BJ (cell line): ENCODE data around the gene MIF. TPM values are rescaled to one million over a fixed set of nuclear protein-coding genes. Genes with fewer than 3 reads are reported as not detected.
A peak's percentile ranks its signal among the peaks of the same experiment; 100 is the strongest.

Experiments used
- CTCF ChIA-PET: fragments of 350-600 bp; formaldehyde crosslinking; extraction: SDS; loops from one replicate; lab custom pipeline; 2021; ENCODE audit warnings: antibody characterized with exemption, inconsistent platforms; lab: Yijun Ruan, JAX
- POLR2A ChIA-PET: fragments of 300-600 bp; sonication (Branson Sonifier 250); formaldehyde crosslinking; extraction: SDS; loops from one replicate; lab custom pipeline; 2021; ENCODE audit warnings: antibody characterized with exemption; lab: Charles Lee
- DNase-seq: peaks from one replicate; pipeline ENCODE4 v3.0.0-alpha.2; 2011; ENCODE audit warnings: low read depth
- H3K27me3 ChIP-seq: 2 replicates; pipeline ENCODE4 v1.6.0; 2011; ENCODE audit warnings: low read length; ENCODE audit not compliant: control insufficient read depth, insufficient read depth
- H3K36me3 ChIP-seq: 2 replicates; pipeline ENCODE4 v1.5.1; 2011; ENCODE audit warnings: low read length; ENCODE audit not compliant: control insufficient read depth, insufficient read depth
- H3K4me3 ChIP-seq: 2 replicates; pipeline ENCODE4 v1.5.1; 2011; ENCODE audit warnings: low read depth, mild to moderate bottlenecking, control low read depth, low read length
- polyA plus RNA-seq: library from polyadenylated mRNA; depleted of rRNA; stranded (reverse); fragments of >200 nt; gene quantifications from 2 replicates; pipeline ENCODE4 v1.2.3, GENCODE V29; 2011
- TF ChIP-seq, protein P1 (sequence below): IDR thresholded peaks from 2 replicates; pipeline ENCODE4 v1.5.1; 2011; ENCODE audit warnings: low read depth, mild to moderate bottlenecking, control low read depth, inconsistent platforms, low read length, moderate library complexity; ENCODE audit not compliant: insufficient read depth

Gene MIF
- polyA plus RNA-seq, 1 experiment = 202 TPM

DNA sequence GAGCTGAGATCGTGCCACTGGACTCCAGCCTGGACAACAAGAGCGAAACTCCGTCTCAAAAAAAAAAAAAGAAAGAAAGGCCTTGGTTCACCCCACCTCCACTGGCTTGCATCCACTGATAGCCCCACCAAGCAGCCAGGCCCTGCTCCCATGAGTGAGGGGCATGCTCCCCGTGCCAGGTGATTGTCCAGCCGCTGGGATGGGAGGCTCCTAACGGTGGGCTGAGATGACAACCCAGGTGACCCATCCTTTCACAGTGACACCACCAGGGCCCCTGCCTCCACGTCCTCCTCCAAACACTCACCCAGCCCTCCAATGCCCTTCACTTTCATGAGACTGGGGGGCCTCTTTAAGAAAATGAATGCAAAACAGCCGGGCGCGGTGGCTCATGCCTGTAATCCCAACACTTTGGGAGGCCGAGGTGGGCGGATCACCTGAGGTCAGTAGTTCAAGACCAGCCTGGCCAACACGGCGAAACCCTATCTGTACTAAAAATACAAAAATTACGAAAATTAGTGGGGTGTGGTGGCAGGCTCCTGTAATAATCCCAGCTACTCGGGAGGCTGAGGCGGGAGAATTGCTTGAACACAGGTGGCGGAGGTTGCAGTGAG is 46.8 kb upstream of the MIF start:
- DNase-seq = no peak
- H3K4me3 ChIP-seq = no peak overlapping the region
- TF ChIP-seq, protein P1, sequence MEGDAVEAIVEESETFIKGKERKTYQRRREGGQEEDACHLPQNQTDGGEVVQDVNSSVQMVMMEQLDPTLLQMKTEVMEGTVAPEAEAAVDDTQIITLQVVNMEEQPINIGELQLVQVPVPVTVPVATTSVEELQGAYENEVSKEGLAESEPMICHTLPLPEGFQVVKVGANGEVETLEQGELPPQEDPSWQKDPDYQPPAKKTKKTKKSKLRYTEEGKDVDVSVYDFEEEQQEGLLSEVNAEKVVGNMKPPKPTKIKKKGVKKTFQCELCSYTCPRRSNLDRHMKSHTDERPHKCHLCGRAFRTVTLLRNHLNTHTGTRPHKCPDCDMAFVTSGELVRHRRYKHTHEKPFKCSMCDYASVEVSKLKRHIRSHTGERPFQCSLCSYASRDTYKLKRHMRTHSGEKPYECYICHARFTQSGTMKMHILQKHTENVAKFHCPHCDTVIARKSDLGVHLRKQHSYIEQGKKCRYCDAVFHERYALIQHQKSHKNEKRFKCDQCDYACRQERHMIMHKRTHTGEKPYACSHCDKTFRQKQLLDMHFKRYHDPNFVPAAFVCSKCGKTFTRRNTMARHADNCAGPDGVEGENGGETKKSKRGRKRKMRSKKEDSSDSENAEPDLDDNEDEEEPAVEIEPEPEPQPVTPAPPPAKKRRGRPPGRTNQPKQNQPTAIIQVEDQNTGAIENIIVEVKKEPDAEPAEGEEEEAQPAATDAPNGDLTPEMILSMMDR = no peak

DNA sequence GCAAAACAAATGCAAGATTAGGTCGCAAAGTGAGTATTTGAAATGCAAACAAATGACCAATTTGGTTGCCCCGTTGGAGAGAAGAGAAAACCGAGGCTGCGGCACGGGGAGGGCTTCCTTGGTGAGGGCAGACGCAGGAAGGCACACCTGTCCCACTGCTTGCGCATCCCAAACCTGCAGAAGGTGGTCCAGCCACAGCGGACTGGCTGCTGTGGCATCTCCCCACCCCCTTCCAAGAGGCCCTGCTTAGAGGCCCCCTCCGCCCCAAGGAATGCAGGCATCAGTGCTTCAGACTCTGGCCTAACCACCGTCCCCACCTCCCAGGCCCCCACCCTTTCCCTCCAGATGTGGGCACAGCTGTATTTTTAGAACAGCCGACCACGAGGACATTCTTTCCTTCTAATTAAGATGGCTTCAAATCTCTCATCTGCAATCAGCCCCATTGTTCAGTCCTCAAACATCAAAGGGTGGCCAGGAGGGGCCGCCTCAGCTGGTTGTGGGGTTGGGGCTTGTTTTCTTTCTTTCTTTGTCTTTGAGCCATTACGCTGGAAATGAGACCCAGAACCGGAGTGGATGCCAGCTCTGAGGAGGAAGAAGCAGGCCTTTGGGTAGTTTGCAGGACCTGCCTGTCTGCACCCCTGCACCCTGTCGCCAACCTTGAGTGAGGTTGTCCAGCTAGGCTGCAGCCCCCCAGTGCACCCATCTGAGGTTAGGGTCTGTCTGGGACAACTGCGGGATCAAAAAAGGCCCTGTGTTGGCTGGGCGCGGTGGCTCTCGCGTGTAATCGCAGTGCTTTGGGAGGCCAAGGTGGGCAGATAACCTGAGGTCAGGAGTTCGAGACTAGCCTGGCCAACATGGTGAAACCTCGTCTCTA is 46.0 kb upstream of the MIF start:
- no peaks in the 10 kb centered on the region for H3K36me3 ChIP-seq
- H3K4me3 ChIP-seq = no peak overlapping the region
- CTCF ChIA-PET = interaction anchor here (0.7 to 11.1 kb wide), 6 partner anchors 10 to 220 kb away, joined by 3 to 272 read pairs (median 4); partner anchors contain the start of genes C22orf15, CHCHD10, MMP11 and SLC2A11
- POLR2A ChIA-PET = no interaction called here
- no peaks in the 10 kb centered on the region for H3K27me3 ChIP-seq
- DNase-seq = no peak
- TF ChIP-seq, protein P1 = no peak

More for the DNA sequence above, 46.8 kb upstream of the MIF start:
- Histone ChIP-seq H3K36me3 (no peaks in the 10 kb centered on the region), H3K27me3 (peaks cover 2% of the 10 kb centered on the region; the same call in 1 of the 2 replicates)
- CTCF ChIA-PET = interaction anchor here (0.7 to 11.1 kb wide), 5 partner anchors 10 to 219 kb away, joined by 3 to 272 read pairs (median 3); partner anchors contain the start of genes C22orf15, CHCHD10, MMP11 and SLC2A11
- POLR2A ChIA-PET = no interaction called here

DNA sequence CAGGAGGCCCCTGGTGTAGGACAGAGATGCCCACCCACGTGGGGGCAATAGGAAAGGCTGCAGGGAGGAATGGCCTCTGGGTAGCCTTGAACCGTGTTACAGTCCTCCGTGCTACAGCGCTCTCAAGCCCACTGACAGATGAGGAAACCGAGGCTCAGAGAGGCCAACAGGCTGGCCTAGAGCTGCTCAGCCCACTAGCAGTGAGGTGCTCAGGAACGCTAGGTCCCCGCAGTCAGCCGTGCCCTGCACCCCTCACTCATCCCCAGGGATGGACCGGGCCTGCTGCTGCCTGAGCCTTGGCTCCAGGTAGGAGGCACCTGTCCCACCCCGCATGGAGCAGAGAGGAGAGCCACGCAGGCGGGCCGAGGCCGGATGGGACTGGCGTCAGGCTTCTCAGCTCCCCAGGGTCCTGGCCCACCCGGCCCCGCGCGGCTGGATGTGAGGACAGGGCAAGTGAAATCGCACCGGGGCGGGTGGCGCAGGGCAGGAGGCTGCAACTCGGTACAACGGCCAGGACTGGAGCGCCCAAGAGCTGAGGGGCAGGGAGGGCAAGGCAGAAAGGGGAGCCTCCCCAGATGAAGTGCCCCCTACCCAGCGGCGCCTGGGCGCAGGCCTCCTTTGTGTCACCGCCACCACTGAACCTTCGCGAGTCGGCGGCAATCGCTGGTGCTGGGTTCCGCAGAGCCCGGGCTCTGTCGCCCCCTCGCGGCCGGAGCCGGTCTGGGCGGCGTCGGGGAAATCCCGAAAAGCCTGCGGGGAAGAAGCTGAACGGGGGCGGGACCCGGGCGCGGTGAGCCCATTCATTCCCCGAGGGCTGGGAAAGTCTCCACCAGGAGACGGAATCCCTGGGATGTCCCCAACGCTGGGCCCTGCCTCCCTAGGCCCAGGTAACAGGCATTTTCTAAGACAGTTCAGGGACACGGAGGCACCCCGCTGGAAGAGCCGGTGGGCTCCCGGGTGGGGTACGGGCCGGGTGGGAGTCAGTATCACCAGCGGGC is 44.9 kb upstream of the MIF start:
- H3K4me3 ChIP-seq = no peak overlapping the region
- no peak for DNase-seq
- TF ChIP-seq, protein P1 = peak; percentile 98
- H3K27me3 ChIP-seq = no peaks in the 10 kb centered on the region
- POLR2A ChIA-PET = interaction anchor here (0.5 kb wide), 1 partner anchor 116 kb away, joined by 5 read pairs; no protein-coding TSS in a partner anchor
- CTCF ChIA-PET = interaction anchor here (0.6 to 11.1 kb wide), 23 partner anchors 8 to 463 kb away, joined by 3 to 272 read pairs (median 5); partner anchors contain the start of genes C22orf15, CHCHD10, MIF and MMP11
- no peaks in the 10 kb centered on the region for H3K36me3 ChIP-seq

DNA sequence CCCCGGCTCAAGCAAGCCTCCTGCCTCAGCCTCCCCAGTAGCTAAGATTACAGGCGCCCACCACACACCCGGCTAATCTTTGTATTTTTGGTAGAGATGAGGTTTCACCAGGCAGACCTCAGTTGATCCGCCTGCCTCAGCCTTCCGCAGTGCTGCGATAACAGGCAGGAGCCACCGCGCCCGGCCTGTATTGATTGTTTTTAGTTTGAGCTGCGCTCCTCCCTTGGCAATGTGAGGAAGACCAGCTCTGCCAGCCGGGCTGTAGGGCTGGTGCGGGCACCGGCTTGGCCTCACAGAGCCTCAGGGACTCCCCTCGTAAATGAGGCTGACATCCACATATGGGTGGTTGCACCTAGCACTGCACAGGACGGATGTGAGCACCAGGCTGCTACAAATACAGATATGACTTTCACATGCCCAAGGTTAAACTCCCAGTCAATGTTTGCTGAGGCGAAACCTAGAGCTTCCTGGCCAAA is 44.0 kb upstream of the MIF start:
- POLR2A ChIA-PET = interaction anchor here (0.5 kb wide), 1 partner anchor 117 kb away, joined by 5 read pairs; no protein-coding TSS in a partner anchor
- TF ChIP-seq, protein P1 = no peak

More for the DNA sequence above, 44.0 kb upstream of the MIF start:
- Histone ChIP-seq H3K4me3 (no peak overlapping the region), H3K36me3 (no peaks in the 10 kb centered on the region), H3K27me3 (no peaks in the 10 kb centered on the region)
- CTCF ChIA-PET = interaction anchor here (0.6 to 11.1 kb wide), 22 partner anchors 8 to 464 kb away, joined by 3 to 272 read pairs (median 4); partner anchors contain the start of genes C22orf15, CHCHD10, MIF and MMP11
- DNase-seq = no peak
